NCI-H82 treated with DMSO at 0.1 percent for 48 hours (cell line): ENCODE results near the gene BCL2L2.
"Not testable (repeated sequence)": the region's sequence is repeated elsewhere in the genome, so short reads cannot be mapped to it uniquely, and the experiment has no call there.

Source experiments
- DNase-seq: peaks from one replicate; lab custom pipeline; 2025; ENCODE audit not compliant: unreplicated experiment; lab: John Stamatoyannopoulos, UW

The BCL2L2 gene

GRCh38 chr14:23322568-23323517 is 16.2 kb downstream of the BCL2L2 start:
- no peak for DNase-seq

GRCh38 chr14:23323838-23324454 is 17.3 kb downstream of the BCL2L2 start:
- no peak for DNase-seq

- no peak for DNase-seq
Measured at GRCh38 chr14:23324455-23324846, 17.8 kb downstream of the BCL2L2 start.

GRCh38 chr14:23324993-23325392 is 18.4 kb downstream of the BCL2L2 start:
- no peak for DNase-seq

- DNase-seq = not testable (repeated sequence)
Measured at GRCh38 chr14:23325746-23326145, 19.1 kb downstream of the BCL2L2 start.

GRCh38 chr14:23326491-23327332 is 20.1 kb downstream of the BCL2L2 start:
- no peak for DNase-seq

GRCh38 chr14:23327947-23328744 is 21.5 kb downstream of the BCL2L2 start:
- DNase-seq = peak; percentile 98

- no peak for DNase-seq
Measured at GRCh38 chr14:23335623-23336022, 29.0 kb downstream of the BCL2L2 start.

- DNase-seq = no peak
Measured at GRCh38 chr14:23339506-23340268, 33.1 kb downstream of the BCL2L2 start.

- no peak for DNase-seq
Measured at GRCh38 chr14:23344481-23344880, 37.8 kb downstream of the BCL2L2 start.

GRCh38 chr14:23345987-23346692 is 39.5 kb downstream of the BCL2L2 start:
- DNase-seq = no peak

GRCh38 chr14:23346693-23347405 is 40.2 kb downstream of the BCL2L2 start:
- DNase-seq = no peak

GRCh38 chr14:23347406-23348296 is 41.0 kb downstream of the BCL2L2 start:
- no peak for DNase-seq

GRCh38 chr14:23348297-23348655 is 41.6 kb downstream of the BCL2L2 start:
- no peak for DNase-seq

- DNase-seq = no peak
Measured at GRCh38 chr14:23349156-23349845, 42.7 kb downstream of the BCL2L2 start.

GRCh38 chr14:23351681-23352505 is 45.3 kb downstream of the BCL2L2 start:
- DNase-seq = no peak
